Ovary (tissue), 3 donors: ENCODE measurements around the gene SIRPA.

Experiments used
- EP300 ChIP-seq: sonication (generic); formaldehyde crosslinking; IDR thresholded peaks from one replicate; pipeline ENCODE4 v1.6.1; 2017; ENCODE audit warnings: antibody characterized with exemption
- POLR2A ChIP-seq: fragments of 450-650 bp; IDR thresholded peaks from one replicate; pipeline ENCODE4 v1.6.1; 2017; ENCODE audit warnings: antibody characterized with exemption, mild to moderate bottlenecking, moderate library complexity
- TF ChIP-seq, protein P1 (sequence below), 3 donors: fragments of 450-650 bp in 2 of 3; fragments of 200-600 bp in 1 of 3; IDR thresholded peaks; one replicate each; pipeline versions ENCODE4 v1.5.1 to v1.8.0; 2016 to 2022; ENCODE audit warnings: antibody characterized with exemption in 3 of 3, mild to moderate bottlenecking in 1 of 3
- donor health status: DM: no; HTN: no; CAD: no.

DNA sequence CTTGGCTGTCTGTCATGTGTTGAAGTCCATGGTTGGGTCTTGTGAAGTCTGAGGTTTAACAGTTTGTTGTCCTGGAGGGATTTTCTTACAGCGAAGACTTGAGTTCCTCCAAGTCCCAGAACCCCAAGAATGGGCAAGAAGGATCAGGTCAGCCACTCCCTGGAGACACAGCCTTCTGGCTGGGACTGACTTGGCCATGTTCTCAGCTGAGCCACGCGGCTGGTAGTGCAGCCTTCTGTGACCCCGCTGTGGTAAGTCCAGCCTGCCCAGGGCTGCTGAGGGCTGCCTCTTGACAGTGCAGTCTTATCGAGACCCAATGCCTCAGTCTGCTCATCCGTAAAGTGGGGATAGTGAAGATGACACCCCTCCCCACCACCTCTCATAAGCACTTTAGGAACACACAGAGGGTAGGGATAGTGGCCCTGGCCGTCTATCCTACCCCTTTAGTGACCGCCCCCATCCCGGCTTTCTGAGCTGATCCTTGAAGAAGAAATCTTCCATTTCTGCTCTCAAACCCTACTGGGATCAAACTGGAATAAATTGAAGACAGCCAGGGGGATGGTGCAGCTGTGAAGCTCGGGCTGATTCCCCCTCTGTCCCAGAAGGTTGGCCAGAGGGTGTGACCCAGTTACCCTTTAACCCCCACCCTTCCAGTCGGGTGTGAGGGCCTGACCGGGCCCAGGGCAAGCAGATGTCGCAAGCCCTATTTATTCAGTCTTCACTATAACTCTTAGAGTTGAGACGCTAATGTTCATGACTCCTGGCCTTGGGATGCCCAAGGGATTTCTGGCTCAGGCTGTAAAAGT, 43.5 kb downstream of the SIRPA start:
- TF ChIP-seq POLR2A (no peak), EP300 (no peak)
- TF ChIP-seq, protein P1, sequence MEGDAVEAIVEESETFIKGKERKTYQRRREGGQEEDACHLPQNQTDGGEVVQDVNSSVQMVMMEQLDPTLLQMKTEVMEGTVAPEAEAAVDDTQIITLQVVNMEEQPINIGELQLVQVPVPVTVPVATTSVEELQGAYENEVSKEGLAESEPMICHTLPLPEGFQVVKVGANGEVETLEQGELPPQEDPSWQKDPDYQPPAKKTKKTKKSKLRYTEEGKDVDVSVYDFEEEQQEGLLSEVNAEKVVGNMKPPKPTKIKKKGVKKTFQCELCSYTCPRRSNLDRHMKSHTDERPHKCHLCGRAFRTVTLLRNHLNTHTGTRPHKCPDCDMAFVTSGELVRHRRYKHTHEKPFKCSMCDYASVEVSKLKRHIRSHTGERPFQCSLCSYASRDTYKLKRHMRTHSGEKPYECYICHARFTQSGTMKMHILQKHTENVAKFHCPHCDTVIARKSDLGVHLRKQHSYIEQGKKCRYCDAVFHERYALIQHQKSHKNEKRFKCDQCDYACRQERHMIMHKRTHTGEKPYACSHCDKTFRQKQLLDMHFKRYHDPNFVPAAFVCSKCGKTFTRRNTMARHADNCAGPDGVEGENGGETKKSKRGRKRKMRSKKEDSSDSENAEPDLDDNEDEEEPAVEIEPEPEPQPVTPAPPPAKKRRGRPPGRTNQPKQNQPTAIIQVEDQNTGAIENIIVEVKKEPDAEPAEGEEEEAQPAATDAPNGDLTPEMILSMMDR (IDR thresholded peaks at IDR 0.05), result no peak
